HG02884 (cell line): ENCODE results near the gene NTPCR.
A peak's percentile ranks its signal among the peaks of the same experiment; 100 is the strongest.
"Not testable (repeated sequence)": the region's sequence is repeated elsewhere in the genome, so short reads cannot be mapped to it uniquely, and the experiment has no call there.

Experiments
- ATAC-seq: cut with Tn5 transposase; IDR thresholded peaks from one replicate; pipeline ENCODE4 v1.9.1; 2021; ENCODE audit warnings: mild to moderate bottlenecking, moderate library complexity; ENCODE audit not compliant: unreplicated experiment

The NTPCR gene, protein sequence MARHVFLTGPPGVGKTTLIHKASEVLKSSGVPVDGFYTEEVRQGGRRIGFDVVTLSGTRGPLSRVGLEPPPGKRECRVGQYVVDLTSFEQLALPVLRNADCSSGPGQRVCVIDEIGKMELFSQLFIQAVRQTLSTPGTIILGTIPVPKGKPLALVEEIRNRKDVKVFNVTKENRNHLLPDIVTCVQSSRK

DNA sequence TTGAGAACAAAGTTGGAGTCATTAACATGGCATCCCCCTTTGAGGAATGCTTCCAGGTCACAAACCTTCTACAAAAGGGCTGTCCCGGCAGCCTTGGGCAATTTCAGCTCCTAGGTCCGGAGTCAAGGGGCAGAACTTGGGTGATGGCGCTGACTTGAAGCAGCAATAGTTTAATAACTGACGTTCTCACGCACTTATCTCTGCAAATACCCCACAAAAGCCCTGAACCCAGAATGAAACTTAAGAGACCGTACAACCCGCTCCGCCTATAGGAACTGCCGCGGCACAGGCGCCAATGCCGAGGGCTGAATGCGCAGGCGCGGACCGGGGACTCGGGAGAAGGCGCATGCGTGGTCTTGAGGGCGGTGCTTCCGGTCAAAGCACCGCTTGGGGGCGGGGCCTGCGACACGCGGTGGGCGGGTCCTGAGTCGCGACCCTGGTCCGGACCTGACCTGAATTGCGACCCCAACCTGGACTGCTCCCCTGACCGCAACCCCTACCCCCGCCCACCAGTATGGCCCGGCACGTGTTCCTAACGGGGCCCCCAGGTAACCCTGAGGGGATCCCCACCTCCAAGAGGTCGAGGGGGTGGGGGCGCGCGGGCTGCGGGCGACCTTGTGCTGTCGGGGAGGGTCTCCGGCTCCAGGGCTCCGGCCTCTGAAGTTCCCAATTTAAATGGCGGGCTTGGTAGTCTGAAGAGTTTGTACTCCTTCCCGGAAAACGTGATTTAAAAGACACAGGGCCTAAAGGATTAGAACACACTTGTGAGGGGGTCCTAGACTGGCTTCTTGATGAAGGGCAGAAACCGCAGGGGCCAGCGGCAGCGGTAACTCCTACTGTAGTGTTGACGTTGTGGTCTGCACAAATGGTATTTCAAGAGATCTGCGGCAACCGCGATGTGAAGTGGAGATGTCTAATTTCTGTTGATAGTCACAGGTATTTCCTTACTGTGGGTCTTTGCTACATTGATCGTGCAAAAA, at the start of gene NTPCR:
NTPCR (plus strand) TSS at position 415 of the 980 bp plus-strand sequence; CDS start at position 515, 100 bp downstream.
- ATAC-seq, result peak; percentile 73

DNA sequence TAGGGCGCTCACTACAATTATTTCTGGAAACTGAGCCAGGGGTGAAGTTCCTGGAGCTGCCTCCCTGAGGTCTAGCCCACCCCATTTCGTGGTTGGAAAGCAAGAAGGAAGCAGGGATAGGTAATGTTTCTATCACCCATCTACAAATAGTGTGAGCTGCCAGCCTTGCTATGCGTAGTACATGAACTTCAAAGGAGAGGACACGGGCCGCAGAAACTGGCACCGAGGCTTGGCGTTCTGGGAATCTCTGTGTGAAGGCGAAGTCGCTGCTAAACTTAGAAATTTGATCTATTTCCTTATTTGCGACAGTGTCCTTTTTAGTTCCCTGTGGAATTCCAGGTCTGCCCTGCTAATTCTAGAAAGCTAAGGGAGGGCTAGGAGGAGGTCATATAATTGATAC, 49.6 kb upstream of the NTPCR start:
- no peak for ATAC-seq

DNA sequence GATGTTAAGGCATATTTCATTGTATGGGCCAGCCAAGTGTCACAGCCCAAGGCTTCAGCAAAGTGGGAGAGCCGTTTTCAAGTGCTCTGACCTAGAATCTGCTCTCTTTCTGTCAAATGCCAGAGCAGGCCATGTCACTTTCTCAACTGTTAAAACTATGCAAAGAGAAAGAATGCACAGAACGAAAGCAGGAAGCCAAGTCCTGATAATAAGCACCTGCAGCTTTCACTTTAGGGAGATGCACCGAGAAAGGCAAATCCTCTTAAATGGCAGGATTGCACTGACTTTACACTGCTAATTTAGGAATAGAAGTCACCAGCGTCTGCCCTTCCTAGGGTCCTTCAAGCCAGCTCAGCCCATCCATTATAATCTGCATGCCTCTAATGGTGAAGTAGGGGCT, 49.2 kb upstream of the NTPCR start:
- ATAC-seq, result no peak

DNA sequence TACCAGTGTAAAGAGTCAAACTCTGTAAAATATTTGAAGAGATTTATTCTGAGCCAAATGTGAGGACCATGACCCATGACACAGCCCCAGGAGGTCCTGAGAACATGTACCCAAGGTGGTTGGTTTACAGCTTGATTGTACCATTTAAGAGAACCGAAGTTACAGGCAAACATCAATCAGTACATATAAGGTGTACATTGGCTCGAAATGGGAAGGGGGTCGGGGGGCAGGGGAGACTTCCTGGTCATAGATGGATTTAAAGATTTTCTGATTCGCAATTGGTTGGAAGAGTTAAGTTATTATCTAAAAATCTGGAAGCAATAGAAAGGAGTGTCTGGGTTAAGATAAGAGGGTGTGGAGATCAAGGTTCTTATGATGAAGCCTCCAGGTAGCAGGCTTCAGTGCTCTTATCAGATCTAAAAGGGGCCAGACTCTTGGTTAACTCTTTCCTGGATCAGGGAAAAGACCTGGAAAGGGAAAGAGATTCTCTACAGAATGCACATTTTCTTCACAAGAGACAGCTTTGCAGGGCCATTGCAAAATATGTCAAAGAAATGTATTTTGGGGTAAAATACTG, 47.5 kb upstream of the NTPCR start:
- no peak for ATAC-seq

DNA sequence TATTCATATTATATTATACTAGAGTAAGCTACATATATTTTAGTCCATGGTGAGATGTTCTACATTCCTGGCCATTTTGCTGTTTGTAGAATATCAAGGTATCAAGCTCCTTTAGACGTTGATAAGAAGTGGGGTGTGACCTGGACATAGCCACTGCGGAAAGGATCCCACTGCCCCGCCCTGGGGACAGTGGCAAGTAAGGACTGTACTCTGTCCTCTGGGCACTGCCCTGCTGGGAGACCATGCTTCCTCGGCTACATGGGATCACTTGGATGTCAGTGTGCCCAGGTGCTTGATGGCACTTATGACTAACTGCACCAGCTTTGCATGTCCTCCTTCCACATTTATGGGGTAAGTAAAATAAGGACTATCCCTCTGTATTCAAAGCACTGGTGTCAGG, 46.3 kb upstream of the NTPCR start:
- ATAC-seq, result peak; percentile 12

GRCh38 chr1:232904566-232904965, 45.8 kb upstream of the NTPCR start:
- ATAC-seq, result peak; percentile 96

DNA sequence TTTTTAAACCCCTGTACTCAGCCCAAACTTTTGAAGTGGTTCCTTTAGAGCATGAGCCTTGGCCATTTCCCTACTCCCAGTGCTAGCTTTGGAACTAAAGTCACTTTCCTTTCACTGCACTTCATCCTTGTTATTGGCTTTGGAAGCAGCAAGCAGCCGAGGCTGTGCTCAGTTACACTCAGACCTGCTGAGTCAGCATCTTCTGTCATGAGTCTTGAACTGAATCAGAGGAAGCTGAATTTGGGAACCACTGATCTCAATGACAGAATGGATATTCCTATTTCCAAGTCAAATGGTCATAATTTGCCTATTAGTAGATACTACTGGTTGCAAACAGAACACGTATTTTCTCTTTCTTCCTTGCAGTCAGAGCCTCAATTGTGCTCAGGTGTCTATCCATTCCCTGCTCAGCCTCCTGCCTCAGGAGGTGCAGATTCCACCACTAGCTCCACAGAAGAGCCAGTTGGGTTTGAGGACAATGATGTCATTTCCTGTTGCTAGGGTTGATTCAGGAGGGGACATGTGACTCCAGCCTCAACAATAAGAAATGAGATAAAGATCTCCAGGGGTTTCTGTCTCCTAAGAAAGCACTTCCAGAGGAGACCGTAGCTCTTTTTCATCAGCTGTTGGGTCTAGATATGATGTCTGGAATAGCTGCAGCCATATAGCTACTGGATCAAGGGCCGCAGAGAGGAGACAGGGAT, 44.9 kb upstream of the NTPCR start:
- ATAC-seq, result no peak

DNA sequence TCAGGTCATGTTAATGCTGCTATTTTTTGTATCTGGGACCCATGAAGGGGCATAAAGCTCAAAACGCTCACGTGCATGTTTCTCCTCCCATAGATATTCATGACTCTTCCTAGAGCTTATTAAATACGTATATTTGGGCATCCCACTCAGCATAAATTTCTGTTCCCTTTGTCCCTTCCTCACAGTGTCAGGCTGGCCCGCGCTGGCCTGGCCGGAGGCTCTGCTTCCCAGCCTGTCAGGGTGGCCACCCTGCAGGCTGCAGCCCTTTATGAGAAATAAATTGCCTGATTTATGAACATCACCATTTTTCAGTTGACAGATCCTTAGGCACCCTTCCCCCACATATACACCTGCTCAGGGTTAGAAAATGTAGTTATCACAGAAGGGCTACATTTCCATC, 44.0 kb upstream of the NTPCR start:
- no peak for ATAC-seq

- no peak for ATAC-seq
Observed at GRCh38 chr1:232908831-232909230, 41.6 kb upstream of the NTPCR start.

DNA sequence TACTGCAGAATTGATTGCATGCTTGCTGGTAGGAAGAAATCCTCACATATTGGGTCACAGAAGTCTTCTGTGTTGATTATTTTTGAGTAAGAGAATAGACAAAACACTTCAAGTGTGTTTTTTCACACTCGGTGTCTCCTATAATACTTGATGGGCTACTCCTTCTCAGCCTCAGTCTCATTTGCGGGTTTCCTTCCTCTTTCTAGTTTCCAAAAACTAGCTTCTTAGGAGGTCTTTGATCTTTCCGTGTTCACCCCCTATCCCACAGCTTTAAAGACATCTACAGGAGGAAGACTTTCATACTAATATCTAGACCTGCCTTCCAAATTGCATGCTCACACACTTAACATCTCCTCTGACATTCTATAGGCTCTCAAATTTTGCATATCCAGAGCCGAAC, 40.7 kb upstream of the NTPCR start:
- no peak for ATAC-seq

DNA sequence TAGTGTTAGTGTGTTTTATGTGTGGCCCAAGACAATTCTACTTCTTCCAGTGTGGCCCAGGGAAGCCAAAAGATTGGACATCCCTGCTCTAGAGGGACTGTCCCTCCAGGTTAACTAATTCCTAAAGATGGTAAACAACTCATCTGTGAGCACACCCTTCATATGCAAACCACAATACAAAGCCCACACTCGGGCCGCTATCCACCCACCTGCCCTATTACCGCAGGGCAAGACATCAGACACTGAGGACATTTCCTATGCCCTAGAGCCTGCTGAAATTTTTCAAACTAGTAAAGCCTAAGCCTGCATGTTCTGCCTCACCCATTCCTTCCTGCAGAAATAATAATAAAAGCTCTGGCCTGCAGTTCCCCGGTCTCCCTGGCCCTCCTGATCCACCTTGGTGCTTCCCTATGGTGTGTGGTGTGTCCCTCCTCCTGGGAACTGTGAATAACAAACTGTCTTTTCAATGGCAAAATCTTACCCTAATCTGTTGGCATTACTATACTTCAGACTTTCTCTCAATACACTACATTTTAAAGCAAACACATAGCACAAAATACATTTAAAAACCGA, 39.3 kb upstream of the NTPCR start:
- ATAC-seq, result no peak

DNA sequence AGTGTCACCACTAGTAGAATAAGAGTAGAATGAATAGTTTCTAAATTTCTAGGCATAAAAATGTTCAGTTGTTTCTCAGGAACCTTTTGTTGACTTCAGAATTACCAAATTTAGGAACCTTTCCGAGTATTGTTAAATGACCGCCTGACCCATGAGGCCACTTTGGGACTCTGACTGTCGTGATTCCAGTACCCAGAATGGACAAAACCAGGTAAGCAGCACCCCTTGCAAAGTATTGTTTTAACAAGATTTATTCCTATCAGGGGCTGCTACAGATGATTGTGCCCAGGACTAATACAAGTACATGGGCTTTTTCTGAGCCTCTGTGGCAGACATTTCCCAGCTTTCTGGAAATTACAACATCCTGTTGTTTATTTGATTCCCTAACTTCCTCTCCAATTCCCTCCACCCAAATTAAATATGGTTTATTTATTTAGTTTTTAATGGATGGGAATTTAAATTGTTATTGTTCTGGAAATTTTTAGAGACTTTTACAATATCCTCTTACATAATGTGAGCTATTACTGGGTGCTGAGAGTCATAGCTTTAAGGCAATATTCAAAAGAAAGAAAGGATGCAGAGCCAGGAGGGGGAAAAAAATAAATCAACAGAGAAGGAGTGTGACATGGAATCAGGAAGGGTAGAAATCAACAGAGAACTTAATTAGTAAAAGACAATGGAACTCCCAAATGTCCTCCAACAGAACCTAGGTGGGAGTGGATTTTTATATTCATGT, 37.4 kb upstream of the NTPCR start:
- ATAC-seq, result no peak

DNA sequence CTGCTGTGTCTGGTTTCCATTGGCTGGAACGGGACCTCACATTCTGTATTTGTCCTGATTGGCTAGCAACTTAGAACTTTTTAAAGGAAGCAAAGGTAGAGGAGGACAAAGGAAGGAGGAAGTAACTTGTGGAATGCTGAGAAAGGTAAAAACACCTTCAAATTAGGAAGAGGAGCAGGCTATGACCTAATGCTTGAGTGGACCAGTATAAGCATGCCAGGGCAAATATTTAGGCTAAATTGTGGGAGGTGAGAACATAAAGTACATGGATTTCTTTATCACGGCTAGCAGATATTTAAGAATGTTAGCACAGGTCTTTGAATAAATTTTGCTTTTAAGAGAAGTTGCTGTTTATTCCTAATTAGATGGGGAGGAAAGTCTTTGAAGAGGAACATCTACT, 36.1 kb upstream of the NTPCR start:
- not testable (repeated sequence) for ATAC-seq

DNA sequence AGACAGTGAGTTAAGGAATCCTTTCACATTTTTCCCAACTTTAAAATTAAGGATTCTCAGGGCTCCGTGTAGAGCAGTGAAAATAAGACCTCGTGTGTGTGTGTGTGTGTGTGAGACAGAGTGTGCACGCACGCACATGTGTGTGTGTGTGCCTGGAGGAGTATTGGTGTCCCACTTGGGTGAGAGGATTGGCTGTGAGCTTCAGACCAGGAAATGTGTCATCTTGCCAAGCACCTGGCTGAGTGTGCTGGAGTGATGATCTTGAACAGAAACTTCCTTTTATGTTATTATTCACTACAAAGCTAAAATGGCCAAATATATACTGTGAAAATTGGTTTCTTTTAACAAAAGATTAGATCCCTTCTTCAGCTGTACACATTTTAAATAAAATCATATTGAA, 35.2 kb upstream of the NTPCR start:
- no peak for ATAC-seq

GRCh38 chr1:232917053-232917452, 33.4 kb upstream of the NTPCR start:
- ATAC-seq, result peak; percentile 66

GRCh38 chr1:232921381-232921780, 29.0 kb upstream of the NTPCR start:
- no peak for ATAC-seq

DNA sequence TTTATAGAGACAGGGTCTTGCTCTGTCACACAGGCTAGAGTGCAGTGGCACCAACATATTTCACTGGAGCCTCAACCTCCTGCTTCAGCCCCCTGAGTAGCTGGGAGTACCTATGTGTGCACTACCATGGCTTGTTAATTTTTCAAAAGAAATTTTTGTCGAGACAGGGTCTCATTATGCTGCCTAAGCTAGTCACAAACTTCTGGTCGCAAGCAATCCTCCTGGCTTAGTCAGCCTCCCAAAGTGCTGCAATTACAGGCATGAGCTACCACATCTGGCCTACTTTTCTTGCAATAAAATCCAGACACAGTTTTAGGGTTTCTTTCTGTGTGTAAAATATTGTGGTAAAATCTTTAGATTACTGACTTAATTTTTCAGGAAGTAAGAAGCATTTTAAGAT, 27.9 kb upstream of the NTPCR start:
- no peak for ATAC-seq

DNA sequence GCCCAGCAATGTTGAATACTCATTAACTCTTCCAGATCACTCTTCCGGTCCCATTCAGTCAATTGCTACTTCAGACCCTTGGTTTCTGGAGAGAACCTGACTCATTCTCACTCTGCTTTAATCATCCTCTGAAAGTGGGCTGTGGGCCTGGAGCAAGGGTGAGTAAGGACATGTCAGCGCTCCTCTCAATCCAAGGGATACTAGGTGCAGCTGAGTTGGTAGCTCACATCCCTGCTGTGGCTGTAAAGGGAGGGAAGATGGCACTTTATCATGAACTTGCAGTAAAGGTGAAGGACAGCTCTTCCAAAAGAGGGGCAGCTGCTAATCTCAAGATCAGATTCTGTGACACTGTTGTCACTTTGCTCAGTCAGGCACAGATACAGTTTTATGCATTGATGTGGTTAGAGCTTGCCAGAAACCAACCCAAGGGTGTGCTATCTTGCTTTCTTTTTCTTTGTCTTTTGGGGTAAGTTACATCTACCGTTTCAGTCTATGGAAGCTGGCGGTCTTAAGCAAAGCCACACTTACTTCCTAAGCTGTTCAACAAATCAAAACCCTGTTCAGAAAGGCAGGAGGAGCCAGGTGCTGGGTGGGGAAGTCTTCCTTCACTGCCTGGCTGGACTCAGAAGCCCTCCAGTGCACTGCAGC, 26.5 kb upstream of the NTPCR start:
- peak; percentile 74 for ATAC-seq

DNA sequence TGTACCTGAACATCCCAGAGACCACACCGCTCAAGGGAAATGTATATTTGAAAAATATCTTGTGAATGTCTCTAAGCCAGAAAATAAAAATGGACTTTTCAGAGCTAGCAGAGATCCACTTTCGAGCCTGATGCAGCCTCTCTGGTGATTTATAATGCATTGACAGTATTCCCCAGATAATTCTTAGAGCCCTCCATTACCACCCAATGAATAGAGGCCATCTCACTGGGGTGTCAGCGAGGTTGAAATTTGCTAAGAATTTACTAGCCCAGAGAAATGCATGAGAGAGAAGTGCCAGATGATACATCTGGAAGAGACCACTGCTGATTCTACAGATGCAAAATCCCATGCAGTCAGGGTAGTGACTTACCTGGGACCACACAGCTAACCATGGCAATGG, 25.5 kb upstream of the NTPCR start:
- no peak for ATAC-seq
